GM12878 (cell line): ENCODE measurements around the gene SYT12. TPM values are rescaled to one million over a fixed set of nuclear protein-coding genes. Genes with fewer than 3 reads are reported as not detected.

Experiments used
- ATAC-seq: fragments of 200-7000 bp; cut with Tn5 transposase; 3 replicates; pipeline ENCODE4 v1.9.1; 2020; ENCODE audit warnings: mild to moderate bottlenecking, moderate library complexity
- BruUV-seq: library from RNA; stranded (reverse); fragments of 400-500 nt; replicated peaks from 2 replicates; lab custom pipeline; 2021; lab: Mats Ljungman, UMichigan
- CTCF ChIA-PET: fragments of 300-600 bp; sonication (Branson Sonifier 250); formaldehyde crosslinking; extraction: SDS; loops from one replicate; lab custom pipeline; 2021; ENCODE audit warnings: inconsistent platforms; lab: Yijun Ruan, JAX
- POLR2A ChIA-PET: fragments of 350-600 bp; formaldehyde crosslinking; extraction: SDS; loops from one replicate; lab custom pipeline; 2021; ENCODE audit warnings: inconsistent platforms; lab: Charles Lee
- RAD21 ChIA-PET: fragments of 300-600 bp; sonication (Branson Sonifier 250); formaldehyde crosslinking; loops from one replicate; lab custom pipeline; 2023; ENCODE audit warnings: antibody characterized with exemption; ENCODE audit not compliant: unreplicated experiment; lab: Charles Lee
- SMC1A ChIA-PET: fragments of 300-600 bp; sonication (Branson Sonifier 250); formaldehyde crosslinking; loops from one replicate; lab custom pipeline; 2023; ENCODE audit not compliant: unreplicated experiment, uncharacterized antibody; lab: Charles Lee
- DNase-seq: peaks from one replicate; pipeline ENCODE4 v3.0.0-alpha.2; 2011; ENCODE audit warnings: low read depth, low spot score
- FAIRE-seq: peaks from 3 replicates; lab custom pipeline; 2011; peaks lifted over from hg19 to GRCh38; lab: Jason Lieb, UNC
- H2AFZ ChIP-seq: 2 replicates; pipeline ENCODE4 v1.6.0; 2011; ENCODE audit warnings: low read depth, low read length, control low read depth; ENCODE audit not compliant: control insufficient read depth
- H3K27ac ChIP-seq: 2 replicates; pipeline ENCODE4 v1.5.1; 2011; ENCODE audit warnings: control low read depth; ENCODE audit not compliant: control insufficient read depth, insufficient read depth
- H3K27me3 ChIP-seq, 2 experiments: replicated peaks in 1 of 2; 2 replicates each; pipeline versions ENCODE4 v1.6.0 to v1.6.1; 2011; ENCODE audit warnings: low read length in 1 of 2; ENCODE audit not compliant: control insufficient read depth in 2 of 2, insufficient read depth in 2 of 2
- H3K36me3 ChIP-seq, 2 experiments: 2 replicates each; pipeline ENCODE4 v1.5.1; 2011; ENCODE audit warnings: low read length in 1 of 2; ENCODE audit not compliant: control insufficient read depth in 2 of 2, insufficient read depth in 2 of 2
- H3K4me1 ChIP-seq: 2 replicates; pipeline ENCODE4 v1.6.1; 2011; ENCODE audit warnings: mild to moderate bottlenecking, low read length, moderate library complexity, mixed read lengths; ENCODE audit not compliant: control insufficient read depth, insufficient read depth
- H3K4me2 ChIP-seq: 2 replicates; pipeline ENCODE4 v1.6.0; 2011; ENCODE audit warnings: control low read depth; ENCODE audit not compliant: control insufficient read depth, insufficient read depth
- H3K4me3 ChIP-seq: fragments of 200-600 bp; sonication (generic); 2 replicates; pipeline ENCODE4 v1.5.1; 2016
- H3K79me2 ChIP-seq: 2 replicates; pipeline ENCODE4 v1.6.0; 2011; ENCODE audit warnings: low read length; ENCODE audit not compliant: control insufficient read depth, insufficient read depth
- H3K9ac ChIP-seq: 2 replicates; pipeline ENCODE4 v1.8.0; 2011; ENCODE audit warnings: low read length, control low read depth, mixed read lengths; ENCODE audit not compliant: control insufficient read depth, insufficient read depth
- H3K9me3 ChIP-seq: replicated peaks from 3 replicates; pipeline ENCODE4 v1.5.1; 2011; ENCODE audit warnings: mild to moderate bottlenecking, low read length; ENCODE audit not compliant: control insufficient read depth, insufficient read depth
- H4K20me1 ChIP-seq: 2 replicates; pipeline ENCODE4 v1.6.0; 2011; ENCODE audit not compliant: control insufficient read depth, insufficient read depth
- BRCA1 ChIP-seq: IDR thresholded peaks from 2 replicates; pipeline ENCODE4 v1.6.1; 2011; ENCODE audit warnings: low read depth, low read length, improper control_type of control experiment
- CHD4 ChIP-seq: fragments of 200-600 bp; sonication (generic); IDR thresholded peaks from 2 replicates; pipeline ENCODE4 v1.6.1; 2016; ENCODE audit warnings: mild to moderate bottlenecking
- HDGF ChIP-seq: fragments of 450-650 bp; IDR thresholded peaks from 2 replicates; pipeline ENCODE4 v1.6.1; 2016; ENCODE audit warnings: antibody characterized with exemption
- MEF2B ChIP-seq: fragments of 450-650 bp; IDR thresholded peaks from 2 replicates; pipeline ENCODE4 v1.6.1; 2018; ENCODE audit warnings: mild to moderate bottlenecking, moderate library complexity; ENCODE audit not compliant: partially characterized antibody, poor library complexity, severe bottlenecking
- MXI1 ChIP-seq: fragments of 150-350 bp; IDR thresholded peaks from 2 replicates; pipeline ENCODE4 v1.6.1; 2011; ENCODE audit warnings: low read depth, mild to moderate bottlenecking, inconsistent platforms, low read length, improper control_type of control experiment
- NRF1 ChIP-seq: conservative IDR thresholded peaks from 2 replicates; pipeline ENCODE4 v1.6.1; 2011; ENCODE audit warnings: mild to moderate bottlenecking, low read depth, low read length, improper control_type of control experiment
- SMAD1 ChIP-seq: fragments of 450-650 bp; IDR thresholded peaks from 2 replicates; pipeline ENCODE4 v1.6.1; 2018; ENCODE audit warnings: mild to moderate bottlenecking, low read depth; ENCODE audit not compliant: partially characterized antibody
- STAT3 ChIP-seq: IDR thresholded peaks from 2 replicates; pipeline ENCODE4 v1.6.1; 2011; ENCODE audit warnings: low read depth, low read length, improper control_type of control experiment
- TBL1XR1 ChIP-seq: IDR thresholded peaks from 2 replicates; pipeline ENCODE4 v1.6.1; 2012; ENCODE audit warnings: low read depth, low read length, improper control_type of control experiment
- ZBTB33 ChIP-seq: fragments of 450-650 bp; IDR thresholded peaks from 2 replicates; pipeline ENCODE4 v1.6.1; 2017; ENCODE audit warnings: mild to moderate bottlenecking
- ZNF384 ChIP-seq: IDR thresholded peaks from 2 replicates; pipeline ENCODE4 v1.6.1; 2012; ENCODE audit warnings: low read depth, mild to moderate bottlenecking, low read length, improper control_type of control experiment, borderline replicate concordance
- ZSCAN29 ChIP-seq: fragments of 450-650 bp; IDR thresholded peaks from 2 replicates; pipeline ENCODE4 v1.6.1; 2017; ENCODE audit warnings: mild to moderate bottlenecking, moderate library complexity
- WGBS: methylation state at CpG from one replicate; pipeline ENCODE4 v1.1.6; 2016; ENCODE audit warnings: low lambda C conversion rate; ENCODE audit not compliant: insufficient replicate concordance, insufficient coverage; ENCODE audit errors: missing lambda C conversion rate; 5-methylcytosine and 5-hydroxymethylcytosine counted together
- in situ Hi-C: fragments of 300-500 bp; cut with MboI; formaldehyde crosslinking; loops from 9 replicates; pipeline ENCODE4 v1.14.3; 2018; ENCODE audit warnings: mixed read lengths
- intact Hi-C: fragments of 100-400 bp; cut with micrococcal nuclease; formaldehyde crosslinking; loops from one replicate; pipeline ENCODE4 v1.14.2; 2022; ENCODE audit not compliant: unreplicated experiment
- polyA plus RNA-seq, 11 experiments: library from polyadenylated mRNA; depleted of rRNA in 4 of 11; unstranded in 6 of 11; stranded (reverse) in 5 of 11; fragments of >200 nt; fragmentation: Nextera tagmentation in 4 of 11; fragmentation: Illumina TruSeq in 1 of 11; extraction: Ambion mirVana in 4 of 11; extraction: Trizol in 1 of 11; gene quantifications; 1 replicate in 1 of 11; 2 replicates in 10 of 11; pipeline versions ENCODE4 v1.2.1 to v1.2.3, GENCODE V29; 2011 to 2016; ENCODE audit warnings: inconsistent platforms in 2 of 11, missing spikeins in 2 of 11, low read depth in 1 of 11
- total RNA-seq, 4 experiments: library from RNA; depleted of rRNA in 3 of 4; stranded (reverse); fragments of >200 nt in 3 of 4; fragmentation: Illumina TruSeq in 1 of 4; extraction: Trizol in 1 of 4; gene quantifications; 2 replicates each; pipeline versions ENCODE4 v1.2.1 to v1.2.3, GENCODE V29; 2013 to 2021

SYT12 gene
- total and polyA plus RNA-seq, 10 of the 15 experiments (the other 5 are each of a cell fraction or from before 2014, with no cell fraction given), result 0.02 to 2.3 (median 0.84) TPM; not detected in 1

DNA sequence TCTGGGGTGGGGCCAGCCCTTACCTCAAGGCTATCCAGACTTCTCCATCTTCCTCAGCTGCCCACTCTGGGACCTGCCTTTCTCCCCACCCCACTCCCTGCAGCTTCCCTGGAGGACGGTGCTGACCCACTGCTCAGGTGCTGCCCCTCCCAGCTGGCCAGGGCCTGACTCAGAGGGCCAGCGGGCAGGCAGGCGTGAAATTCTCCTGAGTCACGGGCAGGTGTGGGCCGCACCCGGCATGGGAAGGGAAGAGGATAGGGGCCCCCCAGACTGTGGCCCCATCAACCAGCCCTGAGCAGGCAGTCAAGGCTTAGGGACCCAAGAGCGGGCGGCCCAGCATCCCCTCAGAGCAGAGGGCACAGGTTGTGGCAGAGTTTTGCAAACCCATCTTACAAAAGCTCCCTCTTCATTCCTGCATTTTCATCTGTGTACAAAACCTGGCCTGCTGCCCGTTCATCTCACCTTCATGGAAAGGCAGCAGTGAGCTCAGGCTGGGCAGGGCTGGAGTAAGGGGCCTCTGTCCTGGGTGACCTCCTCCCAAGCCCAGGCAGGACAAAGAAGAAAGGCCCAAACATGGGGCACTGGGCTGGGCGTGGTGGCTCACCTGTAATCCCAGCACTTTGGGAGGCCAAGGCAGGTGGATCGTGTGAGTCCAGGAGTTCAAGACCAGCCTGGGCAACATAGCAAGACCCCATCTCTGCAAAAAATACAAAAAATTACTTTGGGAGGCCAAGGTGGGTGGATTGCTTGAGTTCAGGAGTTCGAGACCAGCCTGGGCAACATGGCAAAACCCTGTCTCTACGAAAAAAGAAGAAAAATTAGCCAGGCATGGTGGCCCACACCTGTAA, 39.8 kb downstream of the SYT12 start:
- ChIA-PET CTCF (no interaction called here), RAD21 (no interaction called here), SMC1A (no interaction called here), POLR2A (interaction anchor here (1.5 kb wide), 1 partner anchor 10 kb away, joined by 4 read pairs; no protein-coding TSS in a partner anchor)
- in situ Hi-C loops, result no loop called here
- H3K9ac ChIP-seq, result no peak overlapping the region
- no peaks in the 10 kb centered on the region for H3K9me3 ChIP-seq
- 60% methylated on average over 12 of the region's 13 CpGs for WGBS
- intact Hi-C loops, result no loop called here
- TF ChIP-seq MXI1, result no peak
- no peak for TF ChIP-seq HDGF
- no peak for TF ChIP-seq NRF1
- no peak for TF ChIP-seq ZSCAN29
- TF ChIP-seq TBL1XR1, result no peak
- no peak for TF ChIP-seq SMAD1
- TF ChIP-seq BRCA1, result no peak
- TF ChIP-seq STAT3, result no peak
- TF ChIP-seq CHD4, result no peak
- no peak for TF ChIP-seq ZBTB33
- TF ChIP-seq MEF2B, result no peak
- no peak for TF ChIP-seq ZNF384
- no peak overlapping the region for H3K4me2 ChIP-seq
- H4K20me1 ChIP-seq, result no peaks in the 10 kb centered on the region
- FAIRE-seq, result no peak
- H3K27me3 ChIP-seq, result no peaks in the 10 kb centered on the region
- no peak for DNase-seq
- H3K27ac ChIP-seq, result no peak overlapping the region
- no peaks in the 10 kb centered on the region for H3K79me2 ChIP-seq
- no peaks in the 10 kb centered on the region for H3K36me3 ChIP-seq
- ATAC-seq, result no peak
- H3K4me1 ChIP-seq, result no peaks in the 10 kb centered on the region
- no peak overlapping the region for H2AFZ ChIP-seq
- no TSS peak for BruUV-seq
- no peak overlapping the region for H3K4me3 ChIP-seq
